Measurements from ENCODE around the gene CAV1. TPM values are rescaled to one million over a fixed set of nuclear protein-coding genes. Genes with fewer than 3 reads are reported as not detected.
A peak's percentile ranks its signal among the peaks of the same experiment; 100 is the strongest.

The CAV1 gene
- total RNA-seq, 1 donor from 2014 or later: 0.84 TPM

DNA sequence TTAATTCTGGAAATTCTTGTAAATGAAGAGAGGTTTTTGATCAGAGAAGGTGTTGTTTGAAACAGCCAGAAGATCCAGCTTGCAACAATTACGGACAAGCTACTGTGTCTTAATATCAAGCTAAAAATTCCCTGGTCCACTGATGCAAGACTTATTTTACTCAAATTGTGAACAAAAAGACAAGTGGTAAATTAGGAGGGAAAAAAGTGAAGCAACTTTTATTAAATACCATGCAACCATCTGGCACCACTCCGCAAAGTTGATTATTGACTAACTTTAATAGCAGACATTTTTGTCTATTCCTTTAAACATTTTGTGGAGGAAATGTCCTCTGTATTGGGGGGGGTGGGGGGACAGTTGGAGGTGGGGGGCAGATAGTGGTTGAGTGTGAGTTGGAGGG, 30.4 kb upstream of the CAV1 start:
- Mint-ChIP-seq H3K27me3 (peaks cover 7% of the 10 kb centered on the region), H3K4me3 (ENCODE audit: low read depth) (no peak overlapping the region), H3K36me3 (ENCODE audit: insufficient read depth) (no peaks in the 10 kb centered on the region), H3K4me1 (ENCODE audit: low read depth) (peaks cover 4% of the 10 kb centered on the region), H3K27ac (no peak overlapping the region), H3K9me3 (ENCODE audit: low read depth) (peaks cover 2% of the 10 kb centered on the region)
- no peak for DNase-seq (ENCODE audit: low spot score, unreplicated experiment)
- TF ChIP-seq, protein P1, sequence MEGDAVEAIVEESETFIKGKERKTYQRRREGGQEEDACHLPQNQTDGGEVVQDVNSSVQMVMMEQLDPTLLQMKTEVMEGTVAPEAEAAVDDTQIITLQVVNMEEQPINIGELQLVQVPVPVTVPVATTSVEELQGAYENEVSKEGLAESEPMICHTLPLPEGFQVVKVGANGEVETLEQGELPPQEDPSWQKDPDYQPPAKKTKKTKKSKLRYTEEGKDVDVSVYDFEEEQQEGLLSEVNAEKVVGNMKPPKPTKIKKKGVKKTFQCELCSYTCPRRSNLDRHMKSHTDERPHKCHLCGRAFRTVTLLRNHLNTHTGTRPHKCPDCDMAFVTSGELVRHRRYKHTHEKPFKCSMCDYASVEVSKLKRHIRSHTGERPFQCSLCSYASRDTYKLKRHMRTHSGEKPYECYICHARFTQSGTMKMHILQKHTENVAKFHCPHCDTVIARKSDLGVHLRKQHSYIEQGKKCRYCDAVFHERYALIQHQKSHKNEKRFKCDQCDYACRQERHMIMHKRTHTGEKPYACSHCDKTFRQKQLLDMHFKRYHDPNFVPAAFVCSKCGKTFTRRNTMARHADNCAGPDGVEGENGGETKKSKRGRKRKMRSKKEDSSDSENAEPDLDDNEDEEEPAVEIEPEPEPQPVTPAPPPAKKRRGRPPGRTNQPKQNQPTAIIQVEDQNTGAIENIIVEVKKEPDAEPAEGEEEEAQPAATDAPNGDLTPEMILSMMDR (IDR thresholded peaks at IDR 0.05; ENCODE audit: unreplicated experiment): no peak

DNA sequence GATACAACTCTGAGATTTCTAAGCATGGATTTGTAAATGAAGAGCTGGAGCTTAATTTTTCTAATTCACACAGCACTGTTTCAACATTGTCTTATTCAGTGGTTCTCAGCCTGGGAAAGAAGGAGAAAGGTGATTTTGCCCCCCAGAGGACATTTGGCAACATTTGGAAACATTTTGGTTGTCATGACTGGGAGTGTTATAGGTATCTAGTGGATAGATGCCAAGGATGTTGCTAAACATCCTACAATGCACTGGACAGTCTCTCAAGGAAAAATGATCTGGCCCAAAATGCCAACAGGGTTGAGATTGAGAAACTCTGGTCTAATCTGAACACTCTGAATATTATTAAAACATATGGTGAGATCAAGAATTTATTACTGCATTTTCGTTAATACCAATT, 29.1 kb upstream of the CAV1 start:
- peaks cover 14% of the 10 kb centered on the region for H3K27me3 Mint-ChIP-seq
- no peak overlapping the region for H3K27ac Mint-ChIP-seq
- DNase-seq (ENCODE audit: low spot score, unreplicated experiment): no peak
- TF ChIP-seq, protein P1 (IDR thresholded peaks at IDR 0.05; ENCODE audit: unreplicated experiment): no peak
- H3K36me3 Mint-ChIP-seq (ENCODE audit: insufficient read depth): no peaks in the 10 kb centered on the region
- H3K4me1 Mint-ChIP-seq (ENCODE audit: low read depth): peaks cover 7% of the 10 kb centered on the region
- H3K4me3 Mint-ChIP-seq (ENCODE audit: low read depth): no peak overlapping the region
- H3K9me3 Mint-ChIP-seq (ENCODE audit: low read depth): peaks cover 2% of the 10 kb centered on the region

DNA sequence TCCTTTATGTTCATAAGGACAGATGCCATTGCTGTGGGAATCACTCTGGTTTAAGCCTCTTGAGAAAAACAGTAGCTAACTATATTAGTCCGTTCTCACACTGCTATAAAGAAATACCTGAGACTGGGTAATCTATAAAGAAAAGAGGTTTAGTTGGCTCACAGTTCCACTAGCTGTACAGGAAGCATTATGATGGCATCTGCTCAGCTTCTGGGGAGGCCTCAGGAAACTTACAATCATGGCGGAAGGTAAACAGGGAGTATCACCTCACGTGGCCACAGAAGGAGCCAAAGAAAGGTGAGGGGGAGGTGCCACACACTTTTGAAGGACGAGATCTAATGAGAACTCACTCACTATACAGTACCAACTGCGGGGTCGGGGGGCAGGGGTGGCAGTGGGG, 28.2 kb upstream of the CAV1 start:
- no peak for DNase-seq (ENCODE audit: low spot score, unreplicated experiment)
- Mint-ChIP-seq H3K9me3 (ENCODE audit: low read depth) (peaks cover 2% of the 10 kb centered on the region), H3K4me1 (ENCODE audit: low read depth) (peaks cover 13% of the 10 kb centered on the region), H3K27me3 (peaks cover 15% of the 10 kb centered on the region), H3K36me3 (ENCODE audit: insufficient read depth) (no peaks in the 10 kb centered on the region), H3K4me3 (ENCODE audit: low read depth) (no peak overlapping the region), H3K27ac (no peak overlapping the region)
- TF ChIP-seq, protein P1 (IDR thresholded peaks at IDR 0.05; ENCODE audit: unreplicated experiment): no peak

DNA sequence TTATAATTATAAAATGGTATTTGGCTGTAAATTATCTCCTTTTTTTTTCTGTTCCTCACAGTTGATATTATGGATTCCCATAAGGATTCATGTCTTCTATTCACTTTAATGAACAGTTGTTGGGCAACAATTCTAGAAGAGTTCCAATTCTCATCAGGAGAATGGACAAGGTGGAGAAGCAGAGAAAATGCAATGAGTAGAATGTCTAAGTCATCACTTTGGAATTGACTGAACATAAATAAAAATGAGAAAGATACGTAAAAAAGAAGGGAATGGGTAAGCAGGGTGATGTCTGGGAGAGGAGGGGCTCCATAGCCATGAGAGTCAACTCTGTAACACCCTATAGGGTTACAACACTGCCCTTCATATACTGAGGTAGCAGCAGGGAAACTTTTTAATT, 27.1 kb upstream of the CAV1 start:
- TF ChIP-seq, protein P1 (IDR thresholded peaks at IDR 0.05; ENCODE audit: unreplicated experiment): no peak
- H3K4me1 Mint-ChIP-seq (ENCODE audit: low read depth): peaks cover 18% of the 10 kb centered on the region
- no peak overlapping the region for H3K4me3 Mint-ChIP-seq (ENCODE audit: low read depth)
- peaks cover 15% of the 10 kb centered on the region for H3K27me3 Mint-ChIP-seq
- H3K36me3 Mint-ChIP-seq (ENCODE audit: insufficient read depth): no peaks in the 10 kb centered on the region
- DNase-seq (ENCODE audit: low spot score, unreplicated experiment): no peak
- H3K9me3 Mint-ChIP-seq (ENCODE audit: low read depth): peaks cover 2% of the 10 kb centered on the region
- H3K27ac Mint-ChIP-seq: no peak overlapping the region

DNA sequence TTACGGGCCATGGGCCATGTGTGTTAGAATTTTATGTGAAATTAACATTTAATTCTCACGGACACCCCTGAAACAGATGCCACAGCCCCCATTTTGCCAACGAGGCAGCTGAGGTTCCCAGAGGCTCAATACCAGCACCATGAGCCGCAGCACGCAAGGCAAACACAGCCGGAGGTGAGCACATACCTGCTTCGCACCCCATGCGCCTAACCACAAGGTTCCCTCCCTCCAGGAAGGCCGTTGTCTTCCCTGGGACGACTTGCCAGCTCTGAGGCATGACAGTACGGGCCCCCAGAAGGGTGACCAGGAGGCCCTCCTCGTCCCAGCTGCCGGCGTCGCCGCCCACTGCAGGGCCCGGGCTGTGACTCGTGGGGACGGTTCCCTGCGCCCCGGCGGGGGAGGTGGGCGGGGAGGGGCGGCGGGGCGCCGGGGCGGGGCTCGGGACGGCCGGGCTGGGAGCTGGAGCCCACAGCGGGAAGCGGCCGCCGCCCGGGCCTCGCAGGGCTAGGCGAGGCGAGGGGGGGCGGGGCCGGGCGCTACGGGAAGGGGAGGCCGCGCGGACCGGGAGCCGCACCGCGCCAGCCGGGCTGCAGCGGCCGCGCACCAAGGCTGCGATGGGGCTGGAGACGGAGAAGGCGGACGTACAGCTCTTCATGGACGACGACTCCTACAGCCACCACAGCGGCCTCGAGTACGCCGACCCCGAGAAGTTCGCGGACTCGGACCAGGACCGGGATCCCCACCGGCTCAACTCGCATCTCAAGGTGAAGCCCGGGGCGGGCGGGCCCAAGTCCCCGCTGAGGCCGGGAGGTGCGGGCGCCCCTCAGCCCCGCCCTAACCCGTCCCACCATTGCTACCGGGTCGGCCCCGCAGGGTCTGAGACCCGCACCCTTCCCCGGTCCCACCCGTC, 25.4 kb upstream of the CAV1 start, which contains the start of gene CAV2:
CAV2 (plus strand) TSS at position 571 of the 910 bp plus-strand sequence; CDS start at position 615, 44 bp downstream.
- Mint-ChIP-seq H3K4me1 (ENCODE audit: low read depth) (peaks cover 21% of the 10 kb centered on the region), H3K27ac (peak within 1 kb of the TSS; percentile 68), H3K27me3 (peaks cover 15% of the 10 kb centered on the region), H3K4me3 (ENCODE audit: low read depth) (peak within 1 kb of the TSS; percentile 82), H3K36me3 (ENCODE audit: insufficient read depth) (no peaks in the 10 kb centered on the region), H3K9me3 (ENCODE audit: low read depth) (peaks cover 2% of the 10 kb centered on the region)
- TF ChIP-seq, protein P1 (IDR thresholded peaks at IDR 0.05; ENCODE audit: unreplicated experiment): no peak
- DNase-seq (ENCODE audit: low spot score, unreplicated experiment): peak; percentile 46
